ENCODE data around the gene CDCP1. TPM values are rescaled to one million over a fixed set of nuclear protein-coding genes. Genes with fewer than 3 reads are reported as not detected.

Gene CDCP1
- total RNA-seq, 2 experiments from 2014 or later = 5.3 to 7.0 TPM

DNA sequence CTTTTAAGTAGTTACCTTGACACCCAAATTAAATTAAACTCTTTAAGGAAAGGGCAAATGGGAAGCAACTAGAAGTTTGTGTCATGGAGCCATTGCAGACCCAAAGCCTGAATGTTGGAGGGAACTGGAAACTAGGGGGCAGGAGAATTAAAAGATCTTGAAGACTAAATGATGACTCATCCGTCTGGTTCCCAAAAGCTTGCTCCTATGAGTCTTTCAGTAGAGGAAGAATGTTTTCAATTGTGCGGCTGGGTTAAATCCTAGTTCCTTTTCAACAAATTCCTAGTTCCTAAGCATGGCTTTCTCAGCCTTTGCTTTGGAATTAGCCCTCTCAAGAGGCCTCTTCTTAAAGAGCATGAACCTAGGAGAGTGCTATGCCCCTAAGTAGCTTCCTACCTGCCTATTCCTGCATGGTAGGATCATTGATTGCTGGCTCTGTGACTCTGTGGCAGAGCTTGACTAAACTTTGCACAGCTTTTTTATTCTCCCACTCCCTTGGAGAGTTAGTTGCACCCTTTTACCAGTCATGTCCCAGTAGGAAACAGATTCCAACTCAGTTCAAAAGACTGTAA, 102.4 kb downstream of the CDCP1 start:
- H3K4me1 Mint-ChIP-seq = peaks cover 22% of the 10 kb centered on the region
- no peak overlapping the region for H3K27ac Mint-ChIP-seq
- no peaks in the 10 kb centered on the region for H3K36me3 Mint-ChIP-seq
- H3K4me3 Mint-ChIP-seq = no peak overlapping the region
- peaks cover 30% of the 10 kb centered on the region for H3K27me3 Mint-ChIP-seq
- ATAC-seq (no peak), DNase-seq (no peak)
- no peaks in the 10 kb centered on the region for H3K9me3 Mint-ChIP-seq (ENCODE audit: low read depth)
- CTCF ChIA-PET = interaction anchor here (1.0 to 11.1 kb wide), 4 partner anchors 11 to 616 kb away, joined by 3 to 296 read pairs (median 37); no protein-coding TSS in a partner anchor

DNA sequence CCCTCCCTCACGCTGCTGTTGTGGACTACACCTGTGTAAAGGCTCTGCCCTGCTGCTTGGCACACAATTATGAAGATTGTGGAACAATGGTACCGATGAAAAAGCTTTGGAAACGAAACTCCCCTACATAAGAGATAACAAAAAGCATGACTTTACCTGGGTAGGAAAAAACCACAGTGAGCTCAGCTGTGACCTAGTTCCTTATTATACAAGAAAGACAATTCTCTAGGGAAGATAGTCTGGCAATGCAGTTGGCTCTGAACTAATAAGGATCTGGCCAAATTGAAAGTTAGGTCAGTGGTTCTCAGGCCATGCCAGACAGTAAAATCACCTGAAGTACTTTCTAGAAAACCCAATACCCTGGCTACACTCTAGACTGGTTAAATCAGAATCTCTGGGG, 104.0 kb downstream of the CDCP1 start:
- CTCF ChIA-PET = interaction anchor here (0.8 to 11.1 kb wide), 19 partner anchors 12 to 649 kb away, joined by 3 to 296 read pairs (median 5); partner anchors contain the start of gene TMEM158
- Mint-ChIP-seq H3K4me3 (no peak overlapping the region), H3K27ac (peak overlapping the region; percentile 6), H3K9me3 (ENCODE audit: low read depth) (no peaks in the 10 kb centered on the region), H3K4me1 (peaks cover 22% of the 10 kb centered on the region), H3K27me3 (peaks cover 19% of the 10 kb centered on the region), H3K36me3 (no peaks in the 10 kb centered on the region)
- DNase-seq (no peak), ATAC-seq (no peak)

DNA sequence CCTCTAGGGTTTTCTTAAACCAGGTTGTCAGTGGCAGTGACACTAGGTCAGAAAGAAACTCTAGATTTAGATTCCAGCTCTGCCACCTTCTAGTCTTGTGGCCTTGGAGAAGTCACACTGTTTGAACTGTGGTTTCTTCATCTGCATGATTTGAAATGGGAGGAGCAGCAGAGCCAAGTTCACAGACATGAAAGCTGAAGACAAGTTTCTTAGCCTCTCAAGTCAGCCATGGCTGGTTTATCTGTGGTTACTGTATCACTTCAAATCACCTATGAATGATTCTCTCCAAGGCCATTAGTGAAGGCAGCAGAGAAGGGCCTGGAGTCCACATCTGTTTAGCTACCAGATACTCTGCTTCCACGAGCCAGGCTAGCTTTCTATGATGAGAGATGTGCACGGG, 104.5 kb downstream of the CDCP1 start:
- CTCF ChIA-PET = interaction anchor here (0.7 to 11.1 kb wide), 34 partner anchors 7 to 619 kb away, joined by 3 to 296 read pairs (median 6); partner anchors contain the start of genes EXOSC7, TMEM158 and ZDHHC3
- H3K4me3 Mint-ChIP-seq = no peak overlapping the region
- peaks cover 22% of the 10 kb centered on the region for H3K4me1 Mint-ChIP-seq
- ATAC-seq (no peak), DNase-seq (no peak)
- peak overlapping the region; percentile 45 for H3K27ac Mint-ChIP-seq
- peaks cover 17% of the 10 kb centered on the region for H3K27me3 Mint-ChIP-seq
- H3K36me3 Mint-ChIP-seq = no peaks in the 10 kb centered on the region
- H3K9me3 Mint-ChIP-seq (ENCODE audit: low read depth) = no peaks in the 10 kb centered on the region

DNA sequence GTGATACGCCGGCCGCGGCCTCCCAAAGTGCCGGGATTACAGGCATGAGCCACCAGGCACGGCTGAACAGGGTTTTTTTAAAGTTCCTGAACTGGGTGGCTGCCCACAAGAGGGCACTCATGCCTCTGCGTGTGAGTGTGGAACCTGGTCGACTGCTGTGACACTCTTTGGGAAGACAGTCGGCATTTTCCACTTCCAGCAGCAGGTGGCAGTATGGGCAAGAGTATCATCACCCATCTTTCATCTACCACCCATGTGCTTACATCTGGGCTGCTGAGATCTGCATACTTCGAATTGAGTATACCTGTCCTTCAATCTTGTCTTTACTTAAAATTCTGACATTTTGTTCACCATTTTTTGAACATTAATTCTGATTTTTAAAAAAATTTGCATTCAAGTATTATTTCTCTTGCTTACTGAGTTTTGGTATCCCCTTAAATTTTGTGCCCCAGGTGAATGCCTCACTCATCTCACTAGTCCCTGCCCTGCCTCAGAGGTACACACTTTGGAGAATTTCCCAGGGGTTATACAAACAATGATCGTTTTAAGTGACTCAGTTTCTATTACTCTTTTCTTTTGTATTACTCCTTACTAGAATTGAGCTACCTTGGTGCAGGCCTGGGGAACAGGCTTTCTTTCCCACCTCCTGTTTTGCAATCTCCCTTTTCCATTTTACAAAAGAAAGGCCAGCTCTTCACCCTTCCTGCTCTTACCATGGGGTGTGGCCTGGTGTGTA, 108.3 kb downstream of the CDCP1 start:
- H3K27me3 Mint-ChIP-seq = peaks cover 28% of the 10 kb centered on the region
- no peak overlapping the region for H3K4me3 Mint-ChIP-seq

GRCh38 chr3:45035441-45036301, 110.5 kb downstream of the CDCP1 start:
- no peaks in the 10 kb centered on the region for H3K36me3 Mint-ChIP-seq
- H3K9me3 Mint-ChIP-seq (ENCODE audit: low read depth) = no peaks in the 10 kb centered on the region
- peak; percentile 48 for DNase-seq
- CTCF ChIA-PET = interaction anchor here (1.1 to 11.1 kb wide), 21 partner anchors 8 to 893 kb away, joined by 3 to 296 read pairs (median 6); partner anchors contain the start of gene TMEM158
- H3K27me3 Mint-ChIP-seq = peaks cover 32% of the 10 kb centered on the region
- ATAC-seq = no peak
- peak overlapping the region; percentile 54 for H3K4me3 Mint-ChIP-seq
- H3K27ac Mint-ChIP-seq = no peak overlapping the region
- peaks cover 28% of the 10 kb centered on the region for H3K4me1 Mint-ChIP-seq

More for the DNA sequence above, 108.3 kb downstream of the CDCP1 start:
- H3K9me3 Mint-ChIP-seq (ENCODE audit: low read depth) = no peaks in the 10 kb centered on the region
- no peaks in the 10 kb centered on the region for H3K36me3 Mint-ChIP-seq
- CTCF ChIA-PET = interaction anchor here (0.7 to 11.1 kb wide), 31 partner anchors 10 to 905 kb away, joined by 3 to 296 read pairs (median 4); partner anchors contain the start of genes CXCR6 and TMEM158
- DNase-seq = peak; percentile 95
- ATAC-seq = peak; percentile 84
- H3K4me1 Mint-ChIP-seq = peaks cover 48% of the 10 kb centered on the region
- no peak overlapping the region for H3K27ac Mint-ChIP-seq

GRCh38 chr3:45034612-45035252, 111.4 kb downstream of the CDCP1 start:
- CTCF ChIA-PET = interaction anchor here (1.1 to 11.1 kb wide), 7 partner anchors 17 to 625 kb away, joined by 3 to 296 read pairs (median 4); partner anchors contain the start of gene TMEM158
- Mint-ChIP-seq H3K4me3 (no peak overlapping the region), H3K36me3 (no peaks in the 10 kb centered on the region), H3K27ac (peak overlapping the region; percentile 62), H3K27me3 (peaks cover 32% of the 10 kb centered on the region), H3K9me3 (ENCODE audit: low read depth) (no peaks in the 10 kb centered on the region), H3K4me1 (peaks cover 25% of the 10 kb centered on the region)
- ATAC-seq = peak; percentile 64
- DNase-seq = peak; percentile 82

DNA sequence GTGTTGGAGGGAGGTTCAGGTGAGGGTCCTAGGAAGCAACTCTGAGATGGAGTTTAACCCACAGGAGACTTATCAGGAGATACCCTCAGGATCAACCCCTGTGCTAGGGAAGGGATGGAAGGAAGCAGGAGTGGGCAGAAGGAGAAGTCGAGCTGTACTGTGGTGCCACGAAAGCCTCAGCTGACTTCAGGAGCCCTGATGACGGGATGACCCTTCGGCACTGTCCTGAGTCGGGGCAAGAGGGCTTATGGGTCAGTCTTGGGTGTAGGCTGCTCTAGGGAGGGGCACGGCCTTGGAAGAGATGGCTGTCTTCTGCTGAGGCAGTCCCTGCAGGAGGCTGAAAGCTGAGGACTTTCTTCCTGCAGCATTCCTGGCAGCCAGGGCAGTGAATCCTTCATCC, 112.4 kb downstream of the CDCP1 start:
- ATAC-seq (no peak), DNase-seq (no peak)
- H3K27ac Mint-ChIP-seq = no peak overlapping the region
- no peaks in the 10 kb centered on the region for H3K9me3 Mint-ChIP-seq (ENCODE audit: low read depth)
- peaks cover 32% of the 10 kb centered on the region for H3K27me3 Mint-ChIP-seq
- no peaks in the 10 kb centered on the region for H3K36me3 Mint-ChIP-seq
- H3K4me1 Mint-ChIP-seq = peaks cover 25% of the 10 kb centered on the region
- CTCF ChIA-PET = interaction anchor here (1.3 to 11.1 kb wide), 3 partner anchors 19 to 174 kb away, joined by 3 to 296 read pairs (median 4); no protein-coding TSS in a partner anchor
- H3K4me3 Mint-ChIP-seq = no peak overlapping the region

Other genes with a start within 250 kb of the CDCP1 start
- 10 to 100 TPM; 54.0 to 54.9 TPM for gene ZDHHC3, start 170.2 kb downstream of the CDCP1 start, total RNA-seq
- gene EXOSC7, start 170.1 kb downstream of the CDCP1 start, total RNA-seq = 10 to 100 TPM; 51.3 to 66.1 TPM
- not detected for gene CLEC3B, start 120.1 kb downstream of the CDCP1 start, total RNA-seq
- gene TMEM158, start 79.9 kb upstream of the CDCP1 start, total RNA-seq = under 1 TPM; 0.15 to 0.35 TPM
- gene LARS2, start 242.2 kb upstream of the CDCP1 start, total RNA-seq = 10 to 100 TPM; 34.0 to 35.5 TPM

All from activated CD8-positive, alpha-beta memory T cell treated with anti-CD3 and anti-CD28 coated beads, Interleukin-2, amount 10 ng/mL, durations not matched to agents 7 days and 5 days (primary cell).